ENCODE measurements around the gene LILRB2.

The LILRB2 gene

GRCh38 chr19:54319892-54320670, 39.2 kb upstream of the LILRB2 start:
- TF ChIP-seq CTCF (conservative IDR thresholded peaks at IDR 0.05) = no peak
- H3K27ac ChIP-seq = no peak overlapping the region

GRCh38 chr19:54319049-54319448, 38.1 kb upstream of the LILRB2 start:
- TF ChIP-seq CTCF (conservative IDR thresholded peaks at IDR 0.05) = no peak
- no peak overlapping the region for H3K27ac ChIP-seq

- TF ChIP-seq CTCF (conservative IDR thresholded peaks at IDR 0.05) = no peak
- H3K27ac ChIP-seq = no peak overlapping the region
These were observed 37.0 kb upstream of the LILRB2 start for GRCh38 chr19:54317965-54318240.

- H3K27ac ChIP-seq = no peak overlapping the region
- TF ChIP-seq CTCF (conservative IDR thresholded peaks at IDR 0.05) = no peak
These were observed 36.4 kb upstream of the LILRB2 start for GRCh38 chr19:54317108-54317964.

- no peak for TF ChIP-seq CTCF (conservative IDR thresholded peaks at IDR 0.05)
- no peak overlapping the region for H3K27ac ChIP-seq
These were observed 35.8 kb upstream of the LILRB2 start for GRCh38 chr19:54316746-54317107.

GRCh38 chr19:54315956-54316355, 35.0 kb upstream of the LILRB2 start:
- TF ChIP-seq CTCF (conservative IDR thresholded peaks at IDR 0.05) = no peak
- no peak overlapping the region for H3K27ac ChIP-seq

- TF ChIP-seq CTCF (conservative IDR thresholded peaks at IDR 0.05) = no peak
- H3K27ac ChIP-seq = no peak within 1 kb of the TSS
These were observed 31.8 kb upstream of the LILRB2 start, which contains the start of gene LILRA5 for GRCh38 chr19:54312436-54313377. Gene LILRA5 (minus strand): TSS chr19:54313166. CDS start chr19:54313019, 147 bp downstream.

Measured in VCaP (cell line).